Body of pancreas (tissue), 4 donors: ENCODE data around the gene GPR37L1. TPM values are rescaled to one million over a fixed set of nuclear protein-coding genes. Genes with fewer than 3 reads are reported as not detected.

Source experiments
- ATAC-seq: fragments of 150-250 bp; one replicate; pipeline ENCODE4 v1.9.1; 2016
- DNase-seq, 4 donors: peaks; one replicate each; pipeline ENCODE4 v3.0.0-alpha.2; 2019
- H3K27ac ChIP-seq, 4 donors: fragments of 200-600 bp; sonication (generic); 1 replicate in 3 of 4; 2 replicates in 1 of 4; pipeline versions ENCODE4 v1.5.1 to v1.6.1; 2016 to 2019; ENCODE audit warnings: mild to moderate bottlenecking in 1 of 4, mixed read lengths in 1 of 4, moderate library complexity in 1 of 4
- H3K27me3 ChIP-seq, 2 donors: fragments of 200-600 bp; sonication (generic); one replicate each; pipeline ENCODE4 v1.6.0; 2016; ENCODE audit warnings: mild to moderate bottlenecking in 1 of 2
- H3K36me3 ChIP-seq, 2 donors: fragments of 200-600 bp; sonication (generic); replicated peaks in 1 of 2; 2 replicates each; pipeline ENCODE4 v1.5.1; 2016; ENCODE audit warnings: low read depth in 2 of 2; ENCODE audit not compliant: insufficient read depth in 1 of 2
- H3K4me1 ChIP-seq: fragments of 200-600 bp; sonication (generic); one replicate; pipeline ENCODE4 v1.6.0; 2016
- H3K4me3 ChIP-seq, 2 donors: fragments of 200-600 bp; sonication (generic); 1 replicate in 1 of 2; 2 replicates in 1 of 2; pipeline ENCODE4 v1.5.1; 2016 to 2019
- H3K9me3 ChIP-seq, 3 donors: fragments of 200-600 bp; sonication (generic); 1 replicate in 2 of 3; 2 replicates in 1 of 3; pipeline ENCODE4 v1.5.1; 2016
- POLR2A ChIP-seq, 3 donors: fragments of 450-650 bp; IDR thresholded peaks; one replicate each; pipeline ENCODE4 v1.6.1; 2016; ENCODE audit warnings: antibody characterized with exemption in 3 of 3, mild to moderate bottlenecking in 2 of 3
- WGBS, 2 donors: methylation state at CpG; one replicate each; pipeline ENCODE4 v1.1.5; 2017; 5-methylcytosine and 5-hydroxymethylcytosine counted together
- intact Hi-C: fragments of 100-400 bp; cut with DNase I; formaldehyde crosslinking; loops from one replicate; pipeline ENCODE4 v1.15.1; 2023
- total RNA-seq, 2 donors: library from RNA; depleted of rRNA; stranded (reverse); fragments of >200 nt; gene quantifications; one replicate each; pipeline ENCODE4 v1.1.0, GENCODE V29; 2016
- TF ChIP-seq, protein P1 (sequence below), 7 experiments: fragments of 450-650 bp in 4 of 7; fragments of 200-600 bp in 3 of 7; sonication (generic) in 3 of 7; IDR thresholded peaks; one replicate each; pipeline ENCODE4 v1.5.1; 2016 to 2019; ENCODE audit warnings: antibody characterized with exemption in 7 of 7

Gene GPR37L1
- total RNA-seq, 2 donors from 2014 or later = not detected

DNA sequence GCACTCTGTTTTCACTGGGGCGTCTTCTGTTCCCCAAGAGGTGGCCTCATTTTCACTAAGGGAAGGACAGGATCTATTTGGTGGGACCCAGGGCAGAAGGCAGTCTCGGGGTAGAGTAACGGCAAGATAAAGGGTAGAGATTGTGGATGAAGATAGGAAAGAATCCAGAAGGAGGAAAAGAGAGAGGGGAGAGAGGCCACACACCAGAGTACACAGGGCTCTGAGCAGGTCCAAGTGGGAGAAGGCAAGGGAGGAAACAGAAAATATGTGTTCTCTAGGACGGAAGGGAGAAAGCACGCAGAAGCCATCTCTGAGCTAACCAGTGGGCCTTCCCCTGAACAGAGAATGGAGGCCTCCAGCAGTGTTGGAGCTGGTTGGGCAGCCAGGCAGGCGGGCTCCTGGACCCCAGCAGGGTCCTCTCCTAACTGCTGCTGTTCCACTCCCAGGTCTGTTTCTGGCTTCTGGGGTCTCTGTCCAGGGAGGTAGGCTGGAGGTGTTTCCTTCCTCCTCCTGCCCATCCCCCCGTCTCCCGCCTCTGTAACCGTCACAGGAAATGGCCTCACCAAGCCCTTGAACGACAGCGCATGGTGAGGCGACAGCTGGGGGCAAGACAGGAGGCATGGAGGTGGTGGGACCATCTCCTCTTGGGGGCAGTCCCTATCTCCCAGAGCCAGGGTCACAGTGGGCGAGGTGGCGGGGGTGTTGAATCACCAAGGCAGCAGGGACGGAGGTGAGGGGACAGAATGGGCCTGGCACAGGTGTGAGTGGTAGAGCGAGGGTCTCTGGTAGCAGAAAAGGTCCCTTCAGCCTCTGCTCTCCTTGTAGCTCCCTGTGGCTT lies 37.0 kb downstream of the GPR37L1 start:
- Histone ChIP-seq H3K9me3 (no peaks in the 10 kb centered on the region), H3K27ac (peak overlapping the region in 1 of 4 donors; percentile 12), H3K27me3 (no peaks in the 10 kb centered on the region), H3K4me1 (peaks cover 6% of the 10 kb centered on the region), H3K36me3 (no peaks in the 10 kb centered on the region), H3K4me3 (no peak overlapping the region)
- intact Hi-C loops = no loop called here
- DNase-seq = no peak
- 79 to 86% methylated on average over 10 to 16 of the region's 16 CpGs for WGBS, 2 donors
- ATAC-seq = no peak
- TF ChIP-seq, protein P1, sequence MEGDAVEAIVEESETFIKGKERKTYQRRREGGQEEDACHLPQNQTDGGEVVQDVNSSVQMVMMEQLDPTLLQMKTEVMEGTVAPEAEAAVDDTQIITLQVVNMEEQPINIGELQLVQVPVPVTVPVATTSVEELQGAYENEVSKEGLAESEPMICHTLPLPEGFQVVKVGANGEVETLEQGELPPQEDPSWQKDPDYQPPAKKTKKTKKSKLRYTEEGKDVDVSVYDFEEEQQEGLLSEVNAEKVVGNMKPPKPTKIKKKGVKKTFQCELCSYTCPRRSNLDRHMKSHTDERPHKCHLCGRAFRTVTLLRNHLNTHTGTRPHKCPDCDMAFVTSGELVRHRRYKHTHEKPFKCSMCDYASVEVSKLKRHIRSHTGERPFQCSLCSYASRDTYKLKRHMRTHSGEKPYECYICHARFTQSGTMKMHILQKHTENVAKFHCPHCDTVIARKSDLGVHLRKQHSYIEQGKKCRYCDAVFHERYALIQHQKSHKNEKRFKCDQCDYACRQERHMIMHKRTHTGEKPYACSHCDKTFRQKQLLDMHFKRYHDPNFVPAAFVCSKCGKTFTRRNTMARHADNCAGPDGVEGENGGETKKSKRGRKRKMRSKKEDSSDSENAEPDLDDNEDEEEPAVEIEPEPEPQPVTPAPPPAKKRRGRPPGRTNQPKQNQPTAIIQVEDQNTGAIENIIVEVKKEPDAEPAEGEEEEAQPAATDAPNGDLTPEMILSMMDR (IDR thresholded peaks at IDR 0.05) = no peak
- no peak for TF ChIP-seq POLR2A (IDR thresholded peaks at IDR 0.05)

- Histone ChIP-seq H3K36me3 (no peaks in the 10 kb centered on the region), H3K4me3 (no peak within 1 kb of the TSS), H3K27ac (peak within 1 kb of the TSS in 1 of 4 donors; percentile 12), H3K9me3 (no peaks in the 10 kb centered on the region), H3K4me1 (no peaks in the 10 kb centered on the region), H3K27me3 (no peaks in the 10 kb centered on the region)
- intact Hi-C loops = no loop called here
- no peak for ATAC-seq
- no peak for TF ChIP-seq POLR2A (IDR thresholded peaks at IDR 0.05)
- TF ChIP-seq, protein P1 (IDR thresholded peaks at IDR 0.05) = no peak
- peak in 1 of 4 donors; percentile 42 for DNase-seq
- WGBS, 2 donors = 76 to 79% methylated on average over 17 of the region's 17 CpGs
These were observed 37.7 kb downstream of the GPR37L1 start, which contains the start of gene PTPN7 for GRCh38 chr1:202160377-202160940. PTPN7 (minus strand) TSS chr1:202160602; CDS start chr1:202159402, 1,200 bp downstream.

GRCh38 chr1:202161151-202162046 lies 38.7 kb downstream of the GPR37L1 start:
- no peak for DNase-seq
- ATAC-seq = no peak
- Histone ChIP-seq H3K4me1 (no peaks in the 10 kb centered on the region), H3K4me3 (no peak overlapping the region), H3K27me3 (no peaks in the 10 kb centered on the region), H3K27ac (no peak overlapping the region), H3K36me3 (no peaks in the 10 kb centered on the region), H3K9me3 (no peaks in the 10 kb centered on the region)
- intact Hi-C loops = no loop called here
- WGBS, 2 donors = 67 to 75% methylated on average over 21 to 22 of the region's 22 CpGs
- TF ChIP-seq POLR2A (IDR thresholded peaks at IDR 0.05) = no peak
- TF ChIP-seq, protein P1 (IDR thresholded peaks at IDR 0.05) = no peak

DNA sequence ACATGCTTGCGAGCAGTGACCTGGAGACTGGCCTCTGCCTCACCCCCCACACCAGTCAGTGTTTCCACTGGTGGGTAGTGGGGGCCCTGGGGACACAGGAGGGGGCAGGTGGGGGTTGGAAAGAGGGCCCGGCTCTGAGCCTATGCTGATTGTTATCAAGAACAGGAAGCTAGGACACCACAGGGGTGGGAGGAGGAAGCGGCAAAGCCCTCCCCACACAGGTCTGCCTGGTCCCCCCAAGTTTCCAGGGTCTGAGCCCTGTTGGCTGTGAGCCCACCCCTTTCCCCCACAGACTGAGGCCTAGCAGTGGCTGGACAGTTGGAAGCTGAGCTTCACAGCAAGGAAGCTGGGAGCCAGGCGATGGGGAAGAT lies 39.3 kb downstream of the GPR37L1 start:
- WGBS, 2 donors = 83 to 100% methylated on average over 1 to 4 of the region's 4 CpGs
- H3K4me1 ChIP-seq = no peaks in the 10 kb centered on the region
- no peak overlapping the region for H3K27ac ChIP-seq
- H3K4me3 ChIP-seq = no peak overlapping the region
- no peak for DNase-seq
- intact Hi-C loops = no loop called here
- ATAC-seq = no peak
- TF ChIP-seq, protein P1 (IDR thresholded peaks at IDR 0.05) = no peak
- no peak for TF ChIP-seq POLR2A (IDR thresholded peaks at IDR 0.05)
- H3K9me3 ChIP-seq = no peaks in the 10 kb centered on the region
- H3K36me3 ChIP-seq = no peaks in the 10 kb centered on the region
- H3K27me3 ChIP-seq = no peaks in the 10 kb centered on the region
